Suppressor macrophage (primary cell): ENCODE measurements around the gene P2RX7.
"Not testable (repeated sequence)": the region's sequence is repeated elsewhere in the genome, so short reads cannot be mapped to it uniquely, and the experiment has no call there.

Source experiments
- DNase-seq, 4 experiments: peaks; one replicate each; pipeline ENCODE4 v3.0.0-alpha.2; 2020 to 2022

P2RX7 gene

GRCh38 chr12:121209221-121209620, 76.5 kb downstream of the P2RX7 start:
- DNase-seq = no peak

- DNase-seq = peak; percentile 85 to 95 (median 90)
Observed at GRCh38 chr12:121209624-121210572, 77.2 kb downstream of the P2RX7 start, which contains the start of gene P2RX4. Gene P2RX4, plus strand, starts transcription at chr12:121210129. Its CDS starts 36 bp downstream, at chr12:121210165.

GRCh38 chr12:121212875-121213274, 80.2 kb downstream of the P2RX7 start:
- DNase-seq = no peak

GRCh38 chr12:121214166-121214777, 81.6 kb downstream of the P2RX7 start:
- peak; percentile 65 to 95 (median 81) for DNase-seq

- peak; percentile 79 to 97 (median 90) for DNase-seq
Observed at GRCh38 chr12:121214855-121215745, 82.4 kb downstream of the P2RX7 start.

GRCh38 chr12:121216102-121216501, 83.4 kb downstream of the P2RX7 start:
- DNase-seq = no peak

- no peak for DNase-seq
Observed at GRCh38 chr12:121217063-121217462, 84.4 kb downstream of the P2RX7 start.

- DNase-seq = no peak
Observed at GRCh38 chr12:121217761-121218160, 85.1 kb downstream of the P2RX7 start.

GRCh38 chr12:121218588-121219352, 86.1 kb downstream of the P2RX7 start:
- no peak for DNase-seq

GRCh38 chr12:121219353-121219986, 86.8 kb downstream of the P2RX7 start:
- DNase-seq = no peak

- DNase-seq = no peak
Observed at GRCh38 chr12:121222847-121223246, 90.2 kb downstream of the P2RX7 start.

GRCh38 chr12:121223292-121224285, 90.9 kb downstream of the P2RX7 start:
- peak in 3 of 4 experiments; percentile 27 to 51 (median 34) for DNase-seq

- no peak for DNase-seq
Observed at GRCh38 chr12:121224591-121224990, 91.9 kb downstream of the P2RX7 start.

- DNase-seq = no peak
Observed at GRCh38 chr12:121226399-121226798, 93.7 kb downstream of the P2RX7 start.

- DNase-seq = not testable (repeated sequence)
Observed at GRCh38 chr12:121226871-121227270, 94.2 kb downstream of the P2RX7 start.

GRCh38 chr12:121227294-121227693, 94.6 kb downstream of the P2RX7 start:
- DNase-seq = no peak

- no peak for DNase-seq
Observed at GRCh38 chr12:121228919-121229665, 96.4 kb downstream of the P2RX7 start.

GRCh38 chr12:121229826-121230537, 97.3 kb downstream of the P2RX7 start:
- DNase-seq = peak; percentile 79 to 90 (median 85)

- DNase-seq = no peak
Observed at GRCh38 chr12:121230538-121230907, 97.8 kb downstream of the P2RX7 start.
